HepG2 (cell line): Measurements from ENCODE around the gene CYB5A. TPM values are rescaled to one million over a fixed set of nuclear protein-coding genes. Genes with fewer than 3 reads are reported as not detected.

Source experiments
- ELF4 ChIP-seq: sonication (generic); formaldehyde crosslinking; IDR thresholded peaks from 2 replicates; pipeline ENCODE4 v1.5.0; 2020; ENCODE audit warnings: missing genetic modification reagents, mild to moderate bottlenecking, moderate library complexity, borderline replicate concordance
- FOXA3 ChIP-seq: IDR thresholded peaks from 2 replicates; pipeline ENCODE4 v1.6.1; 2016; ENCODE audit warnings: missing genetic modification reagents, missing compliant biosample characterization
- NR3C1 ChIP-seq: sonication (generic); formaldehyde crosslinking; IDR thresholded peaks from 2 replicates; pipeline ENCODE4 v1.4.0; 2020; ENCODE audit warnings: missing genetic modification reagents
- REL ChIP-seq: sonication (generic); formaldehyde crosslinking; conservative IDR thresholded peaks from 2 replicates; pipeline ENCODE4 v1.8.0; 2022; ENCODE audit warnings: mild to moderate bottlenecking, missing genetic modification reagents, moderate library complexity
- ZFX ChIP-seq: sonication (generic); formaldehyde crosslinking; IDR thresholded peaks from 2 replicates; pipeline ENCODE4 v1.4.0; 2020; ENCODE audit warnings: mild to moderate bottlenecking, low read depth, missing genetic modification reagents, moderate library complexity
- ZMAT3 ChIP-seq: sonication (generic); formaldehyde crosslinking; conservative IDR thresholded peaks from 2 replicates; pipeline ENCODE4 v1.7.0; 2021; ENCODE audit warnings: missing genetic modification reagents
- ZNF335 ChIP-seq: sonication (generic); formaldehyde crosslinking; IDR thresholded peaks from 2 replicates; pipeline ENCODE4 v1.4.0; 2020; ENCODE audit warnings: missing genetic modification reagents
- ZNF510 ChIP-seq: sonication (generic); formaldehyde crosslinking; IDR thresholded peaks from 2 replicates; pipeline ENCODE4 v1.4.0; 2020; ENCODE audit warnings: low read depth, mild to moderate bottlenecking, missing genetic modification reagents
- ZNF7 ChIP-seq: IDR thresholded peaks from 2 replicates; pipeline ENCODE4 v1.6.1; 2016; ENCODE audit warnings: missing biosample characterization, missing genetic modification reagents
- ZNF878 ChIP-seq: sonication (generic); formaldehyde crosslinking; IDR thresholded peaks from 2 replicates; pipeline ENCODE4 v1.8.1; 2023; ENCODE audit warnings: mild to moderate bottlenecking, missing genetic modification reagents, moderate library complexity
- polyA plus RNA-seq, 8 experiments: library from polyadenylated mRNA; depleted of rRNA in 3 of 8; stranded (reverse) in 7 of 8; unstranded in 1 of 8; fragments of >200 nt; fragmentation: Illumina TruSeq in 4 of 8; extraction: Trizol in 4 of 8; gene quantifications; 2 replicates each; pipeline versions ENCODE4 v1.2.1 to v1.2.3, GENCODE V29; 2011 to 2016; ENCODE audit warnings: low read depth in 4 of 8, missing spikeins in 1 of 8, mixed read lengths in 1 of 8; ENCODE audit not compliant: insufficient read depth in 1 of 8
- total RNA-seq, 5 experiments: library from RNA; depleted of rRNA; stranded (reverse); fragments of >200 nt; fragmentation: Illumina TruSeq; extraction: Trizol; gene quantifications; 2 replicates each; pipeline ENCODE4 v1.2.3, GENCODE V29; 2016; ENCODE audit warnings: low read depth in 1 of 5
- TF ChIP-seq, protein P1 (sequence below): sonication (generic); formaldehyde crosslinking; IDR thresholded peaks from 2 replicates; pipeline ENCODE4 v1.5.1; 2020; ENCODE audit warnings: mild to moderate bottlenecking, missing genetic modification reagents
- TF ChIP-seq, protein P2 (sequence below): sonication (generic); formaldehyde crosslinking; IDR thresholded peaks from 2 replicates; pipeline ENCODE4 v1.4.0; 2020; ENCODE audit warnings: missing genetic modification reagents
- TF ChIP-seq, protein P3 (sequence below): sonication (generic); formaldehyde crosslinking; IDR thresholded peaks from 2 replicates; pipeline ENCODE4 v1.4.0; 2020; ENCODE audit warnings: missing genetic modification reagents; ENCODE audit errors: not compliant biosample characterization

CYB5A gene
- total and polyA plus RNA-seq, 2 of the 13 experiments (the other 11 are each of a cell fraction or from before 2014, with no cell fraction given), result 215 to 356 TPM

DNA sequence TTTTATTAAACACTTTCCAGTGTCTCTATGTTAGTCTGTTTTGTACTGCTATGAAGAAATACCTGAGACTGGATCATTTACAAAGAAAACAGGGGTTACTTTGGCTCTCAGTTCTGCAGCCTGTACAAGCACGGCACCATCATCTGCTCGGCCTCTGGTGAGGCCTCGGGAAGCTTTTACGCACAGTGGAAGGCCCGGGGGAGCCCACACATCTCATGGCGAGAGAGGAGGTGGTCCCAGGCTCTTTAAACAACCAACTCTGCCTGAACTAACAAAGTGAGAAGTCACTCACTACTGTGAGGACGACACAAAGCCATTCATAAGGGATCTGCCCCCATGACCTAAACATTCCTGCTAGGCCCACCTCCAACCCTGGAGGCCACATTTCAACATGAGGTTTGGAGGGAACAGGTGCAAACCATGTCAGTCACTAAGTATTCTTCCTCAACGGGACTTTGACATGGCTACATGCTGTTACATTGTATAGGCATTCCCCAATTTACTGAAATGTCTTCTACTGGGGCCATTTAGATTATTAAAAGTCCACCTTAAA, 26.1 kb downstream of the CYB5A start (continued):
- TF ChIP-seq, protein P1, sequence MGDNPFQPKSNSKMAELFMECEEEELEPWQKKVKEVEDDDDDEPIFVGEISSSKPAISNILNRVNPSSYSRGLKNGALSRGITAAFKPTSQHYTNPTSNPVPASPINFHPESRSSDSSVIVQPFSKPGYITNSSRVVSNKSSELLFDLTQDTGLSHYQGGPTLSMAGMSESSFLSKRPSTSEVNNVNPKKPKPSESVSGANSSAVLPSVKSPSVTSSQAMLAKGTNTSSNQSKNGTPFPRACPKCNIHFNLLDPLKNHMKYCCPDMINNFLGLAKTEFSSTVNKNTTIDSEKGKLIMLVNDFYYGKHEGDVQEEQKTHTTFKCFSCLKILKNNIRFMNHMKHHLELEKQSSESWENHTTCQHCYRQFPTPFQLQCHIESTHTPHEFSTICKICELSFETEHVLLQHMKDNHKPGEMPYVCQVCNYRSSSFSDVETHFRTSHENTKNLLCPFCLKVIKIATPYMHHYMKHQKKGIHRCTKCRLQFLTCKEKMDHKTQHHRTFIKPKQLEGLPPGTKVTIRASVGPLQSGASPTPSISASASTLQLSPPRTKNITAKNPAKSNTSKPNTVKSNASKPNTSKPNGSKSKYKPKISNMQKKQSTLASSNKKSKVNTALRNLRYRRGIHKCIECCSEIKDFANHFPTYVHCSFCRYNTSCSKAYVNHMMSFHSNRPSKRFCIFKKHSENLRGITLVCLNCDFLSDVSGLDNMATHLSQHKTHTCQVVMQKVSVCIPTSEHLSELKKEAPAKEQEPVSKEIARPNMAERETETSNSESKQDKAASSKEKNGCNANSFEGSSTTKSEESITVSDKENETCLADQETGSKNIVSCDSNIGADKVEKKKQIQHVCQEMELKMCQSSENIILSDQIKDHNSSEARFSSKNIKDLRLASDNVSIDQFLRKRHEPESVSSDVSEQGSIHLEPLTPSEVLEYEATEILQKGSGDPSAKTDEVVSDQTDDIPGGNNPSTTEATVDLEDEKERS (CRISPR knock-in tag), result no peak
- TF ChIP-seq NR3C1 (CRISPR knock-in tag), result no peak
- TF ChIP-seq ZFX (CRISPR knock-in tag), result peak; percentile 34; the same call in 1 of the 2 replicates
- no peak for TF ChIP-seq ELF4 (CRISPR knock-in tag)
- TF ChIP-seq, protein P2, sequence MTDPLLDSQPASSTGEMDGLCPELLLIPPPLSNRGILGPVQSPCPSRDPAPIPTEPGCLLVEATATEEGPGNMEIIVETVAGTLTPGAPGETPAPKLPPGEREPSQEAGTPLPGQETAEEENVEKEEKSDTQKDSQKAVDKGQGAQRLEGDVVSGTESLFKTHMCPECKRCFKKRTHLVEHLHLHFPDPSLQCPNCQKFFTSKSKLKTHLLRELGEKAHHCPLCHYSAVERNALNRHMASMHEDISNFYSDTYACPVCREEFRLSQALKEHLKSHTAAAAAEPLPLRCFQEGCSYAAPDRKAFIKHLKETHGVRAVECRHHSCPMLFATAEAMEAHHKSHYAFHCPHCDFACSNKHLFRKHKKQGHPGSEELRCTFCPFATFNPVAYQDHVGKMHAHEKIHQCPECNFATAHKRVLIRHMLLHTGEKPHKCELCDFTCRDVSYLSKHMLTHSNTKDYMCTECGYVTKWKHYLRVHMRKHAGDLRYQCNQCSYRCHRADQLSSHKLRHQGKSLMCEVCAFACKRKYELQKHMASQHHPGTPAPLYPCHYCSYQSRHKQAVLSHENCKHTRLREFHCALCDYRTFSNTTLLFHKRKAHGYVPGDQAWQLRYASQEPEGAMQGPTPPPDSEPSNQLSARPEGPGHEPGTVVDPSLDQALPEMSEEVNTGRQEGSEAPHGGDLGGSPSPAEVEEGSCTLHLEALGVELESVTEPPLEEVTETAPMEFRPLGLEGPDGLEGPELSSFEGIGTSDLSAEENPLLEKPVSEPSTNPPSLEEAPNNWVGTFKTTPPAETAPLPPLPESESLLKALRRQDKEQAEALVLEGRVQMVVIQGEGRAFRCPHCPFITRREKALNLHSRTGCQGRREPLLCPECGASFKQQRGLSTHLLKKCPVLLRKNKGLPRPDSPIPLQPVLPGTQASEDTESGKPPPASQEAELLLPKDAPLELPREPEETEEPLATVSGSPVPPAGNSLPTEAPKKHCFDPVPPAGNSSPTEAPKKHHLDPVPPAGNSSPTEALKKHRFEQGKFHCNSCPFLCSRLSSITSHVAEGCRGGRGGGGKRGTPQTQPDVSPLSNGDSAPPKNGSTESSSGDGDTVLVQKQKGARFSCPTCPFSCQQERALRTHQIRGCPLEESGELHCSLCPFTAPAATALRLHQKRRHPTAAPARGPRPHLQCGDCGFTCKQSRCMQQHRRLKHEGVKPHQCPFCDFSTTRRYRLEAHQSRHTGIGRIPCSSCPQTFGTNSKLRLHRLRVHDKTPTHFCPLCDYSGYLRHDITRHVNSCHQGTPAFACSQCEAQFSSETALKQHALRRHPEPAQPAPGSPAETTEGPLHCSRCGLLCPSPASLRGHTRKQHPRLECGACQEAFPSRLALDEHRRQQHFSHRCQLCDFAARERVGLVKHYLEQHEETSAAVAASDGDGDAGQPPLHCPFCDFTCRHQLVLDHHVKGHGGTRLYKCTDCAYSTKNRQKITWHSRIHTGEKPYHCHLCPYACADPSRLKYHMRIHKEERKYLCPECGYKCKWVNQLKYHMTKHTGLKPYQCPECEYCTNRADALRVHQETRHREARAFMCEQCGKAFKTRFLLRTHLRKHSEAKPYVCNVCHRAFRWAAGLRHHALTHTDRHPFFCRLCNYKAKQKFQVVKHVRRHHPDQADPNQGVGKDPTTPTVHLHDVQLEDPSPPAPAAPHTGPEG (CRISPR knock-in tag), result no peak
- TF ChIP-seq ZNF7 (CRISPR knock-in tag), result no peak
- no peak for TF ChIP-seq FOXA3 (CRISPR knock-in tag)
- TF ChIP-seq ZNF510, result no peak
- no peak for TF ChIP-seq ZNF878 (CRISPR knock-in tag)
- no peak for TF ChIP-seq REL (CRISPR knock-in tag)
- no peak for TF ChIP-seq ZMAT3 (CRISPR knock-in tag)
- TF ChIP-seq, protein P3, sequence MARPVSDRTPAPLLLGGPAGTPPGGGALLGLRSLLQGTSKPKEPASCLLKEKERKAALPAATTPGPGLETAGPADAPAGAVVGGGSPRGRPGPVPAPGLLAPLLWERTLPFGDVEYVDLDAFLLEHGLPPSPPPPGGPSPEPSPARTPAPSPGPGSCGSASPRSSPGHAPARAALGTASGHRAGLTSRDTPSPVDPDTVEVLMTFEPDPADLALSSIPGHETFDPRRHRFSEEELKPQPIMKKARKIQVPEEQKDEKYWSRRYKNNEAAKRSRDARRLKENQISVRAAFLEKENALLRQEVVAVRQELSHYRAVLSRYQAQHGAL (CRISPR knock-in tag), result no peak
- no peak for TF ChIP-seq ZNF335
